HUES6 (cell line): ENCODE results near the gene CSHL1.

Experiments
- H3K27ac ChIP-seq: 2 replicates; pipeline ENCODE4 v1.7.0; 2013; ENCODE audit warnings: low read depth, mild to moderate bottlenecking, low read length, inconsistent platforms
- H3K27me3 ChIP-seq: 2 replicates; pipeline ENCODE4 v1.6.1; 2013; ENCODE audit warnings: low read length; ENCODE audit not compliant: control insufficient read depth, insufficient read depth
- H3K36me3 ChIP-seq: 2 replicates; pipeline ENCODE4 v1.6.1; 2013; ENCODE audit warnings: low read length; ENCODE audit not compliant: control insufficient read depth, insufficient read depth
- H3K4me1 ChIP-seq: 2 replicates; pipeline ENCODE4 v1.6.1; 2013; ENCODE audit warnings: low read length; ENCODE audit not compliant: control insufficient read depth, insufficient read depth
- H3K4me3 ChIP-seq: 2 replicates; pipeline ENCODE4 v1.5.1; 2013; ENCODE audit warnings: low read depth, low read length
- H3K9ac ChIP-seq: one replicate; pipeline ENCODE4 v1.6.1; 2013; ENCODE audit warnings: mild to moderate bottlenecking, low read length
- H3K9me3 ChIP-seq: 2 replicates; pipeline ENCODE4 v1.6.1; 2013; ENCODE audit warnings: low read depth, low read length; ENCODE audit not compliant: control insufficient read depth, insufficient read depth

CSHL1 gene

GRCh38 chr17:63947711-63948330 lies 36.8 kb upstream of the CSHL1 start:
- H3K9me3 ChIP-seq = no peaks in the 10 kb centered on the region
- peaks cover 4% of the 10 kb centered on the region for H3K4me1 ChIP-seq
- no peak overlapping the region for H3K27ac ChIP-seq
- peaks cover 1% of the 10 kb centered on the region for H3K36me3 ChIP-seq
- no peak overlapping the region for H3K9ac ChIP-seq
- H3K4me3 ChIP-seq = no peak overlapping the region
- H3K27me3 ChIP-seq = no peaks in the 10 kb centered on the region

DNA sequence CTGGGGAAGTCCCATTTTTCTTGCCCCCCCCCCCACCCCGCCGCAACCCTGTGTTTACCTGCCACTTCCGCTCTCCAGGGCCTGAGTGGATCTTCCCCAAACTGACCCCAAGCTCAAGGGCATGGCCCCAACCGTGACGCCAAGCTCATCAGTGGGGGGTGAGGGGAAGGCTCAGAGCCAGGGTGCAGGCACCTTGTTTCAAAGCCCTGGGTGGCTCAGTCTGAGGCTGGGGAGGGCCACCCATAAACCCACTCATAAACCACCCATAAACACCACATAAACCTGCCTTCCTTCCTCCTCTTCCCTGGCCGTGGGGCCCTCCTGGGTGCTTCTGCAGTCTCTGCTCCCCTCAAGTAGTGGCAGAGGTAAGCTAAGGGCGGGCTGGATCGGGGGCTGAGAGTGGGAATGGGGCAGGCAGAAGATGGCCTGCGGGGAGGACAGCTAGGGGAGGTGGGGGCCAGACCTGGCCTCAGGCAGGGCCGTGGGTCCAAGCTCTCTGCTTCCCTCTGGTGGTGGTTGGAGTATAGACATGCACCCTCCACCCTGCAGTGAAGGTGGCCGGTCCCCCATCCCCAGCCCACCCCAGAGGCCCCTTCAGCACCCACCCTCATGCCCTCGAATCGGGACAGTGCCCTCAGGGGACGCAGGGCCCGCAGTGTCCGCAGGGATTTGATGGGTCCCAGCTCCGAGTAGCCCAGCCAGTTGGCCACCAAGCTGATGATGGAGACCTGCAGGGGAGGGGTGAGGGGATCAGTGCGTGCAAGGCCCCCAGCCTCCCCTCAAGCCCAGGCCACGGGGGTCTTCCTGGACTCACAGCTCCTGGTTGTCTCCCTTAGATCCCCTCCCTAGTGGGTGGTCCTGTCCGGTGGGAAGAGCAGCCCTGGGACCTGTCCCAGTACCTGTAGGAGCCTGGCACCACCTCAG lies 35.6 kb upstream of the CSHL1 start:
- no peak overlapping the region for H3K4me3 ChIP-seq

DNA sequence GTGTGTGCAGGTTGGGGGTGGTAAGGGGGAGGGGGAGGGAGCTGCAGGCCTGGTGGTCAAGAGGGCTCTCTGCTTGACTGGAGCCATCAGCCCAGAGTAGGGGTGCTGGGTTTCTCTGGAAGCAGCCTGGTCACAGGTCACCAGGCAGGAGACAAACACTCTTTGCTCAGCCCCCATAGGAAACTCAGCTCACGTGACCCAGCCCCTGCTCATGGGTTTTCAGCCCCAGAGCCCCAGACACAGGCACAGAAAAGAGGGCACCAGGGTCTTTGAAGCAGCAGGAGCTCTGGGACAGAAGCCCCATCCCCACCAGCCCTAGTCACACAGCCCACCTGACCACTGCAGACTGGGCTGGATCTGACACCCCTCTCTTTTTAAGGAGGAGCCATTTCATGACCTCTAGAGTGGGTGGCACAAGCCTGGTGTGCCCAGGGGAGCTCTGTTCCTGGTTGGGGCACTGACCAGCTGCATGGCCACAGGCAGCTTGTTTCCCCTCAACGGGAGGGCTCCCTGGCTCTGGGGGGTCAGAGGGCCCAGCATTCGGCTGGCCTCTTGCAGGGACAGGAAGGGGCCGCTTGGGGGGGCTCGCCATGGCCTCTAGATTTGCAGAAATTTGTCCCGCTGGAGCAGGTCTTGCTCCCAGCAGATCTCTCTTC lies 34.9 kb upstream of the CSHL1 start:
- Histone ChIP-seq H3K27me3 (no peaks in the 10 kb centered on the region), H3K9ac (no peak overlapping the region), H3K9me3 (no peaks in the 10 kb centered on the region), H3K36me3 (peaks cover 14% of the 10 kb centered on the region), H3K27ac (no peak overlapping the region), H3K4me3 (no peak overlapping the region), H3K4me1 (peaks cover 4% of the 10 kb centered on the region)

More for the DNA sequence above, 35.6 kb upstream of the CSHL1 start:
- H3K36me3 ChIP-seq = peaks cover 10% of the 10 kb centered on the region
- no peak overlapping the region for H3K27ac ChIP-seq
- no peaks in the 10 kb centered on the region for H3K27me3 ChIP-seq
- peaks cover 4% of the 10 kb centered on the region for H3K4me1 ChIP-seq
- no peaks in the 10 kb centered on the region for H3K9me3 ChIP-seq
- no peak overlapping the region for H3K9ac ChIP-seq

GRCh38 chr17:63944736-63945499 lies 33.9 kb upstream of the CSHL1 start:
- Histone ChIP-seq H3K27me3 (no peaks in the 10 kb centered on the region), H3K9me3 (no peaks in the 10 kb centered on the region), H3K4me1 (peaks cover 4% of the 10 kb centered on the region), H3K36me3 (peaks cover 14% of the 10 kb centered on the region), H3K4me3 (no peak overlapping the region), H3K27ac (no peak overlapping the region), H3K9ac (no peak overlapping the region)

- H3K36me3 ChIP-seq = peaks cover 14% of the 10 kb centered on the region
- no peak overlapping the region for H3K9ac ChIP-seq
- H3K4me1 ChIP-seq = peaks cover 4% of the 10 kb centered on the region
- H3K27me3 ChIP-seq = no peaks in the 10 kb centered on the region
- no peak overlapping the region for H3K27ac ChIP-seq
- H3K4me3 ChIP-seq = no peak overlapping the region
- no peaks in the 10 kb centered on the region for H3K9me3 ChIP-seq
Measured at GRCh38 chr17:63943745-63944144, 32.7 kb upstream of the CSHL1 start.

DNA sequence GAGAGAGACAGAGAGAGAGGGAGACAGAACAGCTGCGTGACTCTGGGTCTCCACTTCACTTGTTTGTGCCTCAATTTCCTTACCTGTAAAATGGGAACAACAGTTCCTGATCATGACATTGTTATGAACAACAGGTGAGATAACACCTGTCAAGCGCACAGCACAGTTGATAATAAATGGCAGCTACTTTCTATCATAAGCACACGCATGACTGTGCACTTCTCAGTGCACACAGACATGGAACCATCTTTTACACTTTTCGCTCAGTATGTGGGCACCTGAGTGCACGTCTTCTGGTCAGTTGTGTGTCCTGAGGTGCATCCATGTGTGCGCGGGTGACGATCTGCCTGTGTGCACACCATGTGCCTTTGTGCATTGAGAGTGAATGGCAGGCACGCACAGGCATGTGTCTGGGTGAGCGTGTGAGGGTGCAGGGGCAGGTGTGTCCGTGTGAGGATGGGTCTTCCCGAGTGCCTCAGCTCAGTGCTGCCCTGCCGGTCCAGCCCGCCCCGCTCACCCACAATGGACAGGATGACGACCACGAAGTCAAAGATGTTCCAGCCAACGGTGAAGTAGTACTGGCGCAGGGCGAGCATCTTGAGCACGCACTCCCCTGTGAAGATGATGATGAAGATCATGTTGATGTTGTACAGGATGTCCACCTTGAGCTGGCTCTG lies 31.4 kb upstream of the CSHL1 start:
- H3K27me3 ChIP-seq = no peaks in the 10 kb centered on the region
- H3K4me3 ChIP-seq = no peak overlapping the region
- H3K36me3 ChIP-seq = peaks cover 14% of the 10 kb centered on the region
- no peak overlapping the region for H3K9ac ChIP-seq
- no peak overlapping the region for H3K27ac ChIP-seq
- H3K9me3 ChIP-seq = no peaks in the 10 kb centered on the region
- H3K4me1 ChIP-seq = peaks cover 4% of the 10 kb centered on the region

GRCh38 chr17:63941751-63942150 lies 30.7 kb upstream of the CSHL1 start:
- no peaks in the 10 kb centered on the region for H3K27me3 ChIP-seq
- no peak overlapping the region for H3K9ac ChIP-seq
- peaks cover 4% of the 10 kb centered on the region for H3K4me1 ChIP-seq
- H3K4me3 ChIP-seq = no peak overlapping the region
- no peak overlapping the region for H3K27ac ChIP-seq
- peaks cover 14% of the 10 kb centered on the region for H3K36me3 ChIP-seq
- H3K9me3 ChIP-seq = no peaks in the 10 kb centered on the region

GRCh38 chr17:63941162-63941561 lies 30.1 kb upstream of the CSHL1 start:
- Histone ChIP-seq H3K9ac (no peak overlapping the region), H3K27me3 (no peaks in the 10 kb centered on the region), H3K9me3 (no peaks in the 10 kb centered on the region), H3K4me1 (no peaks in the 10 kb centered on the region; the same call in 1 of the 2 replicates), H3K27ac (no peak overlapping the region), H3K36me3 (peaks cover 14% of the 10 kb centered on the region), H3K4me3 (no peak overlapping the region)

- Histone ChIP-seq H3K27ac (no peak overlapping the region), H3K9me3 (no peaks in the 10 kb centered on the region), H3K27me3 (no peaks in the 10 kb centered on the region), H3K4me3 (no peak overlapping the region), H3K4me1 (no peaks in the 10 kb centered on the region), H3K9ac (no peak overlapping the region), H3K36me3 (peaks cover 14% of the 10 kb centered on the region)
Measured at GRCh38 chr17:63940584-63940983, 29.5 kb upstream of the CSHL1 start.

- Histone ChIP-seq H3K36me3 (peaks cover 14% of the 10 kb centered on the region), H3K9me3 (no peaks in the 10 kb centered on the region), H3K27me3 (no peaks in the 10 kb centered on the region), H3K27ac (no peak overlapping the region), H3K4me1 (no peaks in the 10 kb centered on the region), H3K4me3 (no peak overlapping the region), H3K9ac (no peak overlapping the region)
Measured at GRCh38 chr17:63939884-63940283, 28.8 kb upstream of the CSHL1 start.
